ENCODE data around the gene TATDN3.

- TF ChIP-seq, protein P1, sequence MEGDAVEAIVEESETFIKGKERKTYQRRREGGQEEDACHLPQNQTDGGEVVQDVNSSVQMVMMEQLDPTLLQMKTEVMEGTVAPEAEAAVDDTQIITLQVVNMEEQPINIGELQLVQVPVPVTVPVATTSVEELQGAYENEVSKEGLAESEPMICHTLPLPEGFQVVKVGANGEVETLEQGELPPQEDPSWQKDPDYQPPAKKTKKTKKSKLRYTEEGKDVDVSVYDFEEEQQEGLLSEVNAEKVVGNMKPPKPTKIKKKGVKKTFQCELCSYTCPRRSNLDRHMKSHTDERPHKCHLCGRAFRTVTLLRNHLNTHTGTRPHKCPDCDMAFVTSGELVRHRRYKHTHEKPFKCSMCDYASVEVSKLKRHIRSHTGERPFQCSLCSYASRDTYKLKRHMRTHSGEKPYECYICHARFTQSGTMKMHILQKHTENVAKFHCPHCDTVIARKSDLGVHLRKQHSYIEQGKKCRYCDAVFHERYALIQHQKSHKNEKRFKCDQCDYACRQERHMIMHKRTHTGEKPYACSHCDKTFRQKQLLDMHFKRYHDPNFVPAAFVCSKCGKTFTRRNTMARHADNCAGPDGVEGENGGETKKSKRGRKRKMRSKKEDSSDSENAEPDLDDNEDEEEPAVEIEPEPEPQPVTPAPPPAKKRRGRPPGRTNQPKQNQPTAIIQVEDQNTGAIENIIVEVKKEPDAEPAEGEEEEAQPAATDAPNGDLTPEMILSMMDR (conservative IDR thresholded peaks at IDR 0.05; ENCODE audit: low read depth, low read length): no peak
- TF ChIP-seq FOS (IDR thresholded peaks at IDR 0.05; ENCODE audit: low read depth, low read length): no peak
- TF ChIP-seq BHLHE40 (IDR thresholded peaks at IDR 0.05; ENCODE audit: low read depth, low read length): no peak
- TF ChIP-seq POLR2A (IDR thresholded peaks at IDR 0.05; ENCODE audit: low read depth, low read length): no peak
- TF ChIP-seq CHD1 (IDR thresholded peaks at IDR 0.05; ENCODE audit: low read depth, low read length): no peak
- TF ChIP-seq RFX5 (IDR thresholded peaks at IDR 0.05; ENCODE audit: low read depth, low read length): no peak
Measured at GRCh38 chr1:212819726-212820125, 28.0 kb downstream of the TATDN3 start.

Data from IMR-90 (cell line).